NCI-H1436 (cell line): ENCODE results near the gene ERC2.
"Not testable (repeated sequence)": the region's sequence is repeated elsewhere in the genome, so short reads cannot be mapped to it uniquely, and the experiment has no call there.

Experiments used
- DNase-seq: peaks from one replicate; lab custom pipeline; 2025; lab: John Stamatoyannopoulos, UW

The ERC2 gene

DNA sequence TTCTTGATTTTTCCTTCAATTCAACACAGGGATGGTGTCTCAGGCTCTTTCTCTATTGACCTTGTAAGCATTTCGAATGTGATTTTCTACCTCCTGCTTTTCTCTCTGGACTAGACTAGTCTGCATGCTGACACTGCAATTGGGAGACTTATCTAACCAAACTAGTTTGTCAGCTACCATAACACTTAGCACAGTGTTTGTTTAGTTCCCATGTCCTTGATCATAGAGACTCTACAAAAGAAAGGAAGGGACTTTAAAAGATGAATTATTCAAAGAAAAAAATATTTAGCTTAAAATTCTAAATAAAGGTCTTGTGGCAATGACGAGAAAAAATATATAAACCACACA, 407.0 kb downstream of the ERC2 start:
- DNase-seq: no peak

DNA sequence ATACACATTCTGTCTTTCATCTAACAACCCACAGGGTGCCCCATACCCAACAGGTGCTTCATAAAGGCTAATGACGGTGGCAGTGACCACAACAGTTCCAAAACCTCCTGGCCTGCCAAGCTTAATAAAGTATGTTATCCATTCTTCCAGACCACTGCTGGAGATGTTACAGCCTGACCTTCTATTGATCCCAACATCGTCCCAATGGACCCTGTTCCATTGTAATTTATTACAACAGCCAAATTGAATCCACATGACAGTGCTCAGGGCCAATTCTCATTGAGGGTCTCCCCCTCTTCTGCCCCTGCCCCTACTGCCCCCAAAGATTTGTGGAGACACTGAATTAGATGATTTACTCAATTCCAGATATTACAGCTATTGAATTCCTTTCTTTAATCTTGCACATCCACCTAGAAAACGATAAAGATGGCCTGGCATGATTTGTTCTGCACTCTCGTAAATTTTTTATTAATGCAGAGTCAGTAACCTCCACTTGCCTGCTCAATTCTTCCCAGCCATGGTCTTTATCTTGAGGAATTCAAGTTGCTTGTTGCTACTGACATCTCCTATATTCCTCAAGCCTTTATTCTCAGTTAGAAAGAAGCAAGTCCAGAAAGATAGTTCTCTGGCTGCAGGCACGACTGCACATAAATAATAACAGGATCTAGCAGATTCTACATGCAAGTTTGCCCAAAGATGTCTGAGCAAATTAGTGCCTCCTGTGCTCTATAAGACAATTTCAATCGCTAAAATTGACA, 407.6 kb downstream of the ERC2 start:
- no peak for DNase-seq

DNA sequence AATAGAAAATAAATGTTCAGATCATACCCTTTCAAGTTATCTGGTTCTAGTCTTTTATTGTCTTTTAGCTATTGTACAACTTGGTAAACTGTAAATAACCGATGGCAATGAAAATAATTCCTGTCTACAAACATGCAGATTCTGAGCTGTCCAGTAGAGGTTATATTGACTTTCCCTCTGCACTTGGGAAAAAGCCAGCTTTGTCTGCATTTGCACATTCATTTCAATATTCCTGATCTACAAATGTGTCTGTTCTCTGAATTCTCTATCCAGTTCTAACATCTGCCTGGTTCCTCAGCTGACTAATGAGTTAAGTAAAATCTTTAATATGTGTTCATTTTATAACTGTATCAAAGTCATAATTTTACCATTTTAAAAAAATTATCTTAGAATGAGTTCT, 408.5 kb downstream of the ERC2 start:
- DNase-seq: no peak

DNA sequence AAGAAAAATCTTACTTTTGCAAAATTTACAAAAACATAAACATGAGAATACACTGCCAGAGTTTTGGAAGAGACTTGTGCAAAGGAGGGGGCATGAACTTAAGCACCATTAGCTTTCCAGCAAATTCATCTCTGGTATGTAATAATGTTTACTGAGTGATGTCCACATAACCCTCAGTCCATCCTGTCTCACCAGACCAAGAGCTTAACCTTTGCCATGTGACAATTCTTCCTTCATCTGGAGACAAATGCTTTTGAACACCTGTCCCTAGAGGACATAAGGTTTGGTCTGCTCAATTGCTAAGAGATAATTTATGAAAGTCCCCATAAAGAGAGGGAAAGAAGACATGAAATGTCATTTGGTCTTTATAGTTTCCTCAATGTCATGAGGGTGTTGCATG, 412.3 kb downstream of the ERC2 start:
- DNase-seq: no peak

DNA sequence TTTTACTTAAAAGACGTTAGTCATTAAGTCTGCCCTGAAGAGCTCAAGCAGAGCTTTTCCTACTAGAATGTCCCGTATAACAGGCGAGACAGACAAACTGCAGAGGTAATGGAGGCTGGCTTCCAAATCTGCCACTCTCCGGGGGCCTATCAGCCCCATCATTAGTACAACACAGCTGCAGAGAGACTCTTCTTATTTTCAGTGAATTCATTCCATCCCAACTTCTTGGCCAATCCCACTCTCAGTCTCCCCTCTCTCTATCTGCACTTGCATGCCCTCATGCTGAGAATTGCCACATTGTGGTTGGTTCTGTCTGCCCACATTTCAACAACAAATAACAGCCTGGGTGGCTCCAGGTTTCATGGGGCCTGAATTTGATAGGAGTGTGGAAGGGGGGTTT, 412.7 kb downstream of the ERC2 start:
- no peak for DNase-seq

DNA sequence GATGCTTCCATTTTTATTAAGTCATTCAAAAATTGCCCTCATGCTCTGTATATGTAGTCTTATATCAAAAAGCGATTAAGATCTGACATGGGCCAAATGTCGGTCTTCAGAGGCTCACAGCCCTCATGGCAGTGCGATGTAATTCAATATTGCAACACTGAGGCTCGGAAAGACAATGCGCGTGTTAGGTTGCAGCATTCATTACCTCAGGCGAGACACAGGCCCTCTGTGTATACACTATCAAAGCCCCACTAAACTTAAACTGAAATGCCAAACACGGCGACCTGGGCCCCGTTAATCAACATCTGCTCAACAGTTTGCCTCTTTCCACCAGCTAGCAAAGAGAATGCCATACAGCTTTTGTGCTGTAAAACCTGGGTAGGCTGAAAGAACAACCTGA, 413.4 kb downstream of the ERC2 start:
- no peak for DNase-seq

DNA sequence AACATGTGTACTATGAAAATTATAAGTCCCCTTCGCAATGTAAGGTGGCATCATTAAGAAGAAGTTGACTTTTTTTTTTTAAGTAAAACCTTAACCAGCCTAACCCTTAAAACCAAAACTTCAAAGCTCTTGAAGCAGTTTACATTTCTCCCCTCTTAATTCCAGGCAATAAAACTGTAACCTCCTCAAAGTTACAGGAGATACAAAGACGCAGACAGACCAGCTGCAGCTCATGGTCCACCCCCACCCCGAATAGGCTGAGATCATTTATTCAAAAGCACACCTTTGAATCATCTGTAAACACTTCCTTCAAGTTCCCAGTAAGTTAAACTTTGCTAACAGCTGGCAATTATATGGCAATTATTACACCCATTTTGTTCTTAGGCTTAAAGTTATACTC, 414.5 kb downstream of the ERC2 start:
- no peak for DNase-seq

DNA sequence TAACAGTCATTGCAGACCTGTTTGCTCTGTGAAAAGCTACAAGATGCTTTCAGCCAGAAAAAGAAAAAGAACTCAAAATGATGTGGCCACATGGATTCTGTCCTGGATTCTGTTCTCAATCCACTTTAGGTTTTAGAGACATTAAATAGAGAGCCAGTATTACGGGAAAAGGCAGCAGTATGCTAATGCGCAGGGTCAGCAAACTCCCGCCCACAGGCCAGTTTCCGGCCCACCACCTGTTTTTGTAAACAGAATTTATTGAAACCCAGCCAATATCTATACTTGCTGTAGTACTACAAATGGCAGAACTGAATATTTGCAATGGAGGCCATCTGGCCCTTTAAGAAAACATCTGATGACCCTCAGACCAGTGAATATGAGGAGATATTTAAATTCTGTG, 416.1 kb downstream of the ERC2 start:
- no peak for DNase-seq

DNA sequence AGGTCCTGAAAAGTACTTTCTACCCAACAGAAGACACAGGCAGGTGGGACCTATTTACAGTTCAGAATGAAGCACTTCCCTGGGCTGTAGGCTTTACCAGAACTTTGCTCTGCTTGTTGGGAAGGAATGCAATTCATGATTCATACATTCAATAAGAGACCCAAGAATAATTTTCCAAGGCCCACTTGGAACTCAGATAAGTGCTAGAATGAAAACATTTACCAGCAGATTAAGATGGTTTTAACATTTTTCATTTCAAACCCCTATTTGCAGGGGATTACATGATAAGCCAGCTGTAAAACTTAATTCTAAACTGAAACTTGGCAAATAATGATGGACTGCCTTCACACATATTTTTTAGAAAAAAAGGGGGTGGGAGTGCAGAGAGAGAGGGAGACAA, 417.2 kb downstream of the ERC2 start:
- DNase-seq: no peak

DNA sequence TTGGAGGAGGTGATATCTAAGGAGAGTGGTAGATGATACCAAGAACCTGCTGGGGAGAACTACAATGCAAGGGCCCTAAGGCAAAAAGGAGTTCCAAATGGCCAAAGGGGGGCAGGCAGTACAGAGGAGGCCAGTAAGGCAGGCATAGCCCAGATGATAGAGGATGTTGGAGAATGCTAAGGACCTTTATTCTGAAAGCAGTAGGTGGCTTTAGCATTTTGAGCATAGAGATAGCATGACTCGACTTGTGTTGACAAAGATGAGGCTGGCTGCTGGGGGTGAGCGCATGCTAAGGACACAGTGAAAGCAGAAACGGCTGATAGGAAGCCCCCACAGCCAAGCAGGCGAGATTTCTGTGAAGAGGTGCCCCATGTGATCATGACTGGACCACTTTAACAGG, 419.3 kb downstream of the ERC2 start:
- no peak for DNase-seq

DNA sequence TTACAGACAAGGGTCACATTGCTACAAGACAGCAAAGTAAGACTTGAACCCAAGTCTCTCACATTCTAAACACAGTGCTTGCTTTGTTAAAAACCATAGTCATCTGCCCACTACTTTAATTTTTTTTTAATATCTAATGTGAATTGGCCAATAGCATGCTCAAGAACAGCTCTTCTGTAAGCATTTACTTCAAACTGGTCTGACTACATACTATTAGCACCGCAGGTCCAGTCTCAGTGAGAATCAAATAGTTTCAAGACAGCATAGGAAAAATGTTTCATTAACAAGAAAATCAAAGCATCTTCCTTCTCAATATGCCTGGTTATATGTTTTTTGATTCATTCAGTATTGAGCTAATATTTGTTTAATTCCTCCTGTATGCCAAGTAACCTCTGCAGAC, 419.9 kb downstream of the ERC2 start:
- DNase-seq: no peak

DNA sequence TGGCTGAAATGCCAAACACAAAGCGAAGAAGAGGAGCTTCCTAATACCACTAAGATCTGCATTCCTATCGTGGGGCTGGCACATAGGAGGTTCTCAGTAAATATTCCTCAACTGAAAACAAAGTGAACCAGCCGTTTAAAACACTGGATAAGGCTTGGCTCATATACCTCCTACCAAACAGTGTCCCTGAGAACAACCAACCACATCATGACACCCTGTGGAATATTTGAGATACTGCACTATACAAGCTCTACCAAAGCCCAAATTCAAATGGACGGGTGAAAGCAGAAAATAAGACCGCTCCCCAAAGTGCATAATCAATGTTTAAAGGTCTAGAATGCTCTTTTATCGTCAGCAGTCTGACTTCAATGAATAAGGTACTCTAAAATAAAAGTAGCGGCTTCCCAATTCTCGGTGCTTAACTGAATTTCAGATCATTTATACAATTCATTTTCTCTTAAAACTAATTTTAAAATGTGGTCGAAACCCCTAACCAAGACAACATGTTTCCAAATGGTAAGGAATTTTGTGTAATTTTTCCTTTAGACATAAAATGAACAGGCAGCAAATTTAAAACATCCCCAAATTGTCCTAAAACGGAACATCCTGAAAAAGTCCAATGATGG, 425.8 kb downstream of the ERC2 start:
- no peak for DNase-seq

DNA sequence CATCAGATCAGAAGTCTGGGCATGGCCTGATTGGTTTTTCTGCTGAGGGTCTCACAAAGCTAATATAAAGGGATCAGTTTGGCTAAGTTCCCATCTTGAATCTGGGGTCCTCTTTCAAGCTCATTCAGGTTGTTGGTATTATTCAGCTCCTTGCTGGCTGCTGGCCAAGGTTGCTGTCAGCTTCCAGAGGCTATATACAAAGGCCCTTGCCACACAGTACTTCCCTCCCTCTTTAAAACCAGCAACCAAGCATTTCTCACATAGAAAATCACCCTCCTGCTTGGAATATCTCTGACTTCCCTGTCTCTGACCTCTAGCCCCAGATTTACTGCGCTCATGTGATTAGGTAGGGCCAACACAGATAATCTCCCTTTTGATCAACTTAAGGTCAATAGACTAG, 442.9 kb downstream of the ERC2 start:
- peak; percentile 6 for DNase-seq

DNA sequence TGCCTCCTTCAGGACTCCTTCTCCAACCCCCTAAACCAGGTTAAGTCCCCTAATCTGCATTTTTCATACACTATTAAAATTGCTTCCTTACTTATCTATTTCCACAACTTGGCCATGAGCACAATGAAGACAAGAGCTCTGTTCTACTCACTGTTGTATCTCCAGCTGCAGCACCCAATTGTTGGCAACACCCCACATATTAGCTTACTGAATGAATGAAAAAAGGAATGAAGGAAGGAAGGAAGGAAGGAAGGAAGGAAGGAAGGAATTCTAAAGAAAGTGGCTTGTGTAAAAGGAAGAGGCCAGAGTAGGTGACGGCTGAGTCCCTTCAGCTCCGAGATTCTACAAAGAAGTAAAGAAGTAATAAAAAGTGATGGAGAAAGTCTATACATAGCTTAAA, 444.7 kb downstream of the ERC2 start:
- no peak for DNase-seq

DNA sequence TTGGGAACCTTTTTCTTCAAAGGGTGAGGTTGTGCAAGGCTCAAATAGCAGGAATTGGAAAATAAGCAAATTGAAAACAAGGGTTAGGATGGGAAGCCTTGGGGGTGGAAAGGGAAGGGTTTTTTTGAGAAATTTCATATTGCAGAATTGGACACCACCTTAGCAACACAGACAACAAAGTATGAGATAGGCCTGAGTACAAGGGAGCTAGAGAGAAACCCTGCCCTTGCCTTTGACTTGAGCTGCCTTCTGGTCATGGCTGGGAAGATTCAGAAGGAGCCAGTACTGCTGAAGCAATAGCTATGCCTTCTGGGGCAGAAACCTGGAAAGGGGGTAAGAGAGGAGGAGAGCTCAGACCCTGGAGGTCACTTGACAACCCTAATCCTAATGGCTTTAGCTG, 445.6 kb downstream of the ERC2 start:
- DNase-seq: no peak

DNA sequence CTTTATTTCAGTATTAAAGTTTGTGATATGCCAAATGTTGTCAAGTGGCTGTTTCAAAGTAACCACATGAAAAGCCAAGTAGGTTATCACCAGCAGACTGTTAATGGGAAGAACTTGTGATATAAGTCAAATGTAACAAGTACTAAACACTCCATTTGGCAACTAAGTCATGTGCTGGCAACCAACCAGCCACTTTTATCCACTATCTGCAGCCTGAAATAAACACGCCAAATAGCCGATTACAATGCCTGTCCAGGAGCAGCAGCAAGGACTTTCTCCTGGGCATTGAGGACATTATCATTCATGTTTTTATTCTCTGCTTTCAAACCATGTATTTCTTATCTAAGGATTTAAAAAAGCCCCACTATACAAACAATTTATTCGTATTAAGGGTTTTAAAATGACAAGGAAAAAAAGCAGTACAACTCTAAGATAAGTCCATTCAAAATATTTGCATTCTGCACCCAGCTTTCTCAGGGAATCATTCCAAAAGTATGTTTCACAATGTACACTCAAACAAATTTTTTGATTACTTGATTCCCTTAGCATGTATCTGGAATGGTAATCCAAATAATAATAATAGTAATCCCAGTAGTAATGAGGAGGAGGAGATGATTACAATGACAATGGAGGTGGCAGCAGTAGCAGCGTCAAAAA, 448.6 kb downstream of the ERC2 start:
- DNase-seq: no peak

DNA sequence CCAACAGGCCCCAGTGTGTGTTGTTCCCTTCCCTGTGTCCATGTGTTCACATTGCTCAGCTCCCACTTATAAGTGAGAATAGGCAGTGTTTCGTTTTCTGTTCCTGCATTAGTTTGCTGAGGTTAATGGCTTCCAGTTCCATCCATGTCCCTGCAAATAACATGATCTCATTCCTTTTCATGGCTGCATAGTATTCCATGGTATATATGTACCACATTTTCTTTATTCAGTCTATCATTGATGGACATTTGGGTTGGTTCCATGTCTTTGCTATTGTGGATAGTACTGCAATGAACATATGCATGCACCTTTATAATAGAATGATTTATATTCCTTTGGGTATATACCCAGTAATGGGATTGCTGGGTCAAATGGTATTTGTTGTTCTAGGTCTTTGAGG, 452.9 kb downstream of the ERC2 start:
- DNase-seq: not testable (repeated sequence)

DNA sequence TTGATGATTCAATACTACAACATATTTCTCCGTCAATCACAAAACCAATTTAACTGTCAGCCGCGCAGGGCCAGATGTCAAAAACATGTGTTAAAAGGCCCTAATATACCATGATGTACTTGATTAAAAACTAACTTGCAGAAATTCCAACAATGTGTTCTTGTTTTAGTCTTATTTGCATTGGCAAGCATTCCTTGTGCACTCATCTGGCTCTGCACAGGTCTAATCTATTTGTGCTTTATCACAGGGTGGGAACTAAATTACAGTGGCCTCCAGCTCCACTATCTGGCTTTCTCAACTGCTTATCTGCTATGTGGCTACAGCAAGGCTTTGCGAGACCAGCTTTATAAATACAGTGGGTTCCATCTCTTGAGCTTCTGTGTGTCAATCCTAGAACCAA, 455.5 kb downstream of the ERC2 start:
- DNase-seq: no peak

DNA sequence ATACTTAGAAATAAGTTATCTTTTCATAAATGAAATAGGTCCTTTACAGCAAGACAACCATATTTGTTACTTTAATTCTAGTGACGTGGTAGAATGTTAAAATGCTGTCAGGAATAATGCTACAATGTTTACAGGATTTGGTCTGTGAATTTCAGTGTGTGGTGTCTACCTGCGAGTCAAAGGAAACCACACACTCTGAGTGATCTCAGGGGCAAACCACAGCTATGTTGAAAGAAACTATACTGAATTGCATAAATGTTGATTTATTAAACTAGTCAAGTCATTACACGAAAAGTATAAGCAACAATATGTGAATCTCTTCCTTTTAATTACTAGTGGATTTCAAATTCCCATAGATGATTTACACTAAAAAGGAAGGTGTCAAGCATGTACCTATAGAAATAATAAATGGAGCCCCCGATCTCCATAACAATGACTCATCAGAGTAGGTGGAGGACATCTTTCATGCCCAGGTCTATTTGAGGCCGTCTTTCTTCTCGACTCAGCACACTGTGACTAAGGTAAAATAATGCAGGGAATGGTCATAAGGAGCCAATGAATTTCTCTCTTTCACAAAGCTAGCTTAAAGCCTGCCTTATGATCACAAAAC, 463.0 kb downstream of the ERC2 start:
- no peak for DNase-seq

DNA sequence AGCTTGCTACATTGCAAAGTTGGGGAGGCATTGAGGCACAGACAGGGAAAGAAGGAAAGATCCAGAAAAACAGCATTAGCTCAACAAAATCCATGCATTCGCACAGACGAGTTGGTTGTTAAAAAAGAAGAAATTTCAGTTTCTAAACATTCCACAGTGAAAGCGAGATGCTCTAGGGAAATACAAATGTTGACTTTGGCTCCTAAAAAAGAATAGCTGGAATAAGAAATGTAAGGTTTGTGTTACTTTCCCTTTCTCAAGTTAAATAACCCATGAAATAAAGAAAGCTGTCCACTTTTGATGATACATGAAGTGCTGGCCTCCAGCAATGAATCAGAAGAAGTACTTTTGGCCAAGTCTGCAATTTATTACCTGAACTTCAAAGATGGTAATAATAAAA, 465.1 kb downstream of the ERC2 start:
- DNase-seq: no peak

DNA sequence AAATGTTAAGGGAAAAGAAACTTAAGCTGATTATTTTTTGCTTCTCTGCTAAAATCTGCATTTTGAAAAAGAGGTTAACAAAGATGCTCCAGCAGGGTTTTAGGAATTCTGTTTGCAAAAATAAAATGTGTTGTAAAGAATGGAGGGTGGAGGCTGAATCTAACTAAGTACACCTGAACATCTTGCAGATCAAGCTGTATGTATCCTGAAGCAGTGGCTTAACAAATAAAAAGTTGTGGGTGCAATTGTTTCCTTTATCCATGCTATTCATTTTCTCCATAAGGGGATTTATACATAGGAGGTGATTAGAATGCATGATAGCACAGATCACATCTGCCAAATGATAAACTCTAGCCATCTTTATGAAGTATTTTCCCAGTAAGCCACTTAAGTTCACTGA, 466.3 kb downstream of the ERC2 start:
- DNase-seq: no peak

DNA sequence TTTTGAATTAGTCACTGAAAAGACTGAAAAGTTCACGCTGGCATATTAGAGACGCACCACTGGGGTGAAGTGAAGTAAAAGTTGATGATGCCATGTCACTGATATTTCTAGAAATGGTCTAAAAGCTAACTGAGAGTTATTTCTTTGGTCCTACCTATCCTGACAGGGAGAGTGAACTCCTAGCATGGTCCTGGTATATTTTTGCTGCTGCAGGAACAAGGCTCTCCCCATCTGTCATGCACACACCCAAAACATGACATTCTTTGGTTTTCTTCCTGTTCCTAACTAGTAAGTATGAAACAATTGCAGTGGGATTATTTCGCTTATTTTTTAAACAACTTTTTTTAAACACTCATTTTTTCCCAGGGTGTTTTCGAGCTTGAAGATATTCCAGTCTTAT, 466.7 kb downstream of the ERC2 start:
- no peak for DNase-seq

DNA sequence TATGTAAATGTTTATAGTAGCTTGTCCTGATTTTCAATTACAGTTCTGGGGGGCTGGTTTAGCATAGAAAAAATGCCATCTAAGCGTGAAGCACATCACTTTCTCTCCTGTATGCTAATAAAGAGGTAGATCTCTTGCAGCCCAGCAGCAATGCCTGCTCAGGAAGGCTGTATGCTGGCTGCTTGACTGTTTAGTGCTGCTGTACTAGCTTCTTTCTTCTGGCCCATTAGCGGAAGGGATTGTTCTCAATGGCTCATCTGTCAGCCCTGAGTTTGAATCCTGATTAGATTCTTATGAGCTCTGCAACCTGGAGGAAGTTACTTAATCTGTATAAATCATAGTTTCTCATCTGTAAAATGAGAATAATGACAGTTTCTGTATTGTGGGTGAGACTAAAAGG, 478.9 kb downstream of the ERC2 start:
- DNase-seq: no peak
